ENCODE results near the gene SPTBN4. TPM values are rescaled to one million over a fixed set of nuclear protein-coding genes. Genes with fewer than 3 reads are reported as not detected.
"Not testable (repeated sequence)": the region's sequence is repeated elsewhere in the genome, so short reads cannot be mapped to it uniquely, and the experiment has no call there.

The SPTBN4 gene
- total and polyA plus RNA-seq, 4 donors, result 0.58 to 0.80 (median 0.72) TPM

GRCh38 chr19:40453151-40453735 is 13.6 kb upstream of the SPTBN4 start:
- H3K36me3 ChIP-seq (ENCODE audit: control insufficient read depth in 4 of 4, insufficient read depth in 4 of 4, low read length in 4 of 4), result peaks cover 0 to 11% (median 9%) of the 10 kb centered on the region in 4 donors
- H3K9me3 ChIP-seq (ENCODE audit: control insufficient read depth in 4 of 4, insufficient read depth in 3 of 4, low read length in 3 of 4), result no peaks in the 10 kb centered on the region
- no peaks in the 10 kb centered on the region for H3K27me3 ChIP-seq (ENCODE audit: control insufficient read depth in 3 of 3, insufficient read depth in 3 of 3, low read length in 2 of 3)
- no peak overlapping the region for H3K4me3 ChIP-seq
- ATAC-seq (ENCODE audit: insufficient read depth, low FRiP score) (no peak), DNase-seq (no peak)
- no peaks in the 10 kb centered on the region for H3K4me1 ChIP-seq (ENCODE audit: control insufficient read depth in 5 of 5, insufficient read depth in 5 of 5, low read length in 5 of 5)
- no peak overlapping the region for H3K9ac ChIP-seq (ENCODE audit: insufficient read depth in 1 of 2, low read length in 2 of 2)
- H3K27ac ChIP-seq (ENCODE audit: low read depth in 1 of 2, low read length in 1 of 2), result no peak overlapping the region
- TF ChIP-seq CTCF (IDR thresholded peaks at IDR 0.05; ENCODE audit: control extremely low read depth, extremely low read depth), result no peak
- WGBS, 2 donors, result 88 to 89% methylated on average over 5 of the region's 5 CpGs

GRCh38 chr19:40453943-40454342 is 12.9 kb upstream of the SPTBN4 start:
- not testable (repeated sequence) for H3K4me3 ChIP-seq, DNase-seq

GRCh38 chr19:40457048-40457447 is 9.8 kb upstream of the SPTBN4 start:
- Histone ChIP-seq H3K9ac (ENCODE audit: insufficient read depth in 1 of 2, low read length in 2 of 2) (no peak overlapping the region), H3K4me1 (ENCODE audit: control insufficient read depth in 5 of 5, insufficient read depth in 5 of 5, low read length in 5 of 5) (peaks cover 0 to 3% (median 0%) of the 10 kb centered on the region in 5 donors), H3K9me3 (ENCODE audit: control insufficient read depth in 4 of 4, insufficient read depth in 3 of 4, low read length in 3 of 4) (no peaks in the 10 kb centered on the region), H3K4me3 (no peak overlapping the region), H3K27me3 (ENCODE audit: control insufficient read depth in 3 of 3, insufficient read depth in 3 of 3, low read length in 2 of 3) (no peaks in the 10 kb centered on the region), H3K36me3 (ENCODE audit: control insufficient read depth in 4 of 4, insufficient read depth in 4 of 4, low read length in 4 of 4) (peaks cover 0 to 11% (median 0%) of the 10 kb centered on the region in 4 donors), H3K27ac (ENCODE audit: low read depth in 1 of 2, low read length in 1 of 2) (no peak overlapping the region)
- ATAC-seq (ENCODE audit: insufficient read depth, low FRiP score) (no peak), DNase-seq (no peak)
- TF ChIP-seq CTCF (IDR thresholded peaks at IDR 0.05; ENCODE audit: control extremely low read depth, extremely low read depth), result no peak
- 89 to 90% methylated on average over 5 of the region's 5 CpGs for WGBS, 2 donors

More at GRCh38 chr19:40453943-40454342, 12.9 kb upstream of the SPTBN4 start:
- WGBS, 2 donors, result 95 to 96% methylated on average over 6 of the region's 6 CpGs
- H3K9me3 ChIP-seq (ENCODE audit: control insufficient read depth in 4 of 4, insufficient read depth in 3 of 4, low read length in 3 of 4); H3K9ac ChIP-seq (ENCODE audit: insufficient read depth in 1 of 2, low read length in 2 of 2); ATAC-seq (ENCODE audit: insufficient read depth, low FRiP score); H3K27me3 ChIP-seq (ENCODE audit: control insufficient read depth in 3 of 3, insufficient read depth in 3 of 3, low read length in 2 of 3); H3K4me1 ChIP-seq (ENCODE audit: control insufficient read depth in 5 of 5, insufficient read depth in 5 of 5, low read length in 5 of 5); H3K27ac ChIP-seq (ENCODE audit: low read depth in 1 of 2, low read length in 1 of 2): not testable (repeated sequence)
- H3K36me3 ChIP-seq (ENCODE audit: control insufficient read depth in 4 of 4, insufficient read depth in 4 of 4, low read length in 4 of 4), result peaks cover 0 to 13% (median 8%) of the 10 kb centered on the region in 4 donors

GRCh38 chr19:40457953-40458596 is 8.7 kb upstream of the SPTBN4 start:
- Histone ChIP-seq H3K4me3 (no peak overlapping the region), H3K27ac (ENCODE audit: low read depth in 1 of 2, low read length in 1 of 2) (no peak overlapping the region), H3K36me3 (ENCODE audit: control insufficient read depth in 4 of 4, insufficient read depth in 4 of 4, low read length in 4 of 4) (peaks cover 0 to 11% (median 0%) of the 10 kb centered on the region in 4 donors), H3K9me3 (ENCODE audit: control insufficient read depth in 4 of 4, insufficient read depth in 3 of 4, low read length in 3 of 4) (no peaks in the 10 kb centered on the region), H3K4me1 (ENCODE audit: control insufficient read depth in 5 of 5, insufficient read depth in 5 of 5, low read length in 5 of 5) (peaks cover 0 to 3% (median 0%) of the 10 kb centered on the region in 5 donors), H3K9ac (ENCODE audit: insufficient read depth in 1 of 2, low read length in 2 of 2) (no peak overlapping the region), H3K27me3 (ENCODE audit: control insufficient read depth in 3 of 3, insufficient read depth in 3 of 3, low read length in 2 of 3) (no peaks in the 10 kb centered on the region)
- 92 to 94% methylated on average over 27 of the region's 27 CpGs for WGBS, 2 donors
- ATAC-seq (ENCODE audit: insufficient read depth, low FRiP score), result no peak
- no peak for DNase-seq
- TF ChIP-seq CTCF (IDR thresholded peaks at IDR 0.05; ENCODE audit: control extremely low read depth, extremely low read depth), result no peak
